SH-SY5Y (cell line): ENCODE results near the gene DAB1.

ENCODE experiments used
- GATA2 ChIP-seq: IDR thresholded peaks from 2 replicates; pipeline ENCODE4 v1.6.1; 2011; ENCODE audit warnings: mild to moderate bottlenecking, low read depth, low read length
- GATA3 ChIP-seq: IDR thresholded peaks from 2 replicates; pipeline ENCODE4 v1.6.1; 2011; ENCODE audit warnings: low read depth, mild to moderate bottlenecking, low read length, moderate library complexity

DNA sequence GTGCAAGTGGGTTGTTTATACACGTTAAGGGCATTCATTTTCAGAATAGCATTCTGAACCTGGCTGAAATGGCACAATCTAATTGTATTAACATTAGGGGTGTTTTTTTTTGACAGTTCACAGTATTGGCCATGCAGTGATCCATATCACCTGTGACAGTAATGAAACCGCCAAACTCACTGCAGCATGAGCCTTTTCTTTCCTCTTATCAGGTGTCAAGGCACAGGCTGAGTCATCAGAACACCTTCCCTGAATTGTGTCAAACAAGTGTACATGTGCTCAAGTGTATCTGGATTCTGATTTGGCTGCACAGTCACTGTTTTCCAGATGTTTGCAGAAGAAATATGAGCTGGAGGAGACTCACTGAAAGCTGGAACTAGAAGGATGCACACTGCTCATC is 410.3 kb downstream of the DAB1 start:
- TF ChIP-seq GATA2 (no peak), GATA3 (no peak)
